PC-9 (cell line): ENCODE results near the gene TYRP1. TPM values are rescaled to one million over a fixed set of nuclear protein-coding genes. Genes with fewer than 3 reads are reported as not detected.

ENCODE experiments used
- BruUV-seq: library from RNA; stranded (reverse); fragments of 400-500 nt; replicated peaks from 2 replicates; lab custom pipeline; 2021; lab: Mats Ljungman, UMichigan
- CTCF ChIA-PET: fragments of 300-600 bp; sonication (Branson Sonifier 250); formaldehyde crosslinking; loops from one replicate; lab custom pipeline; 2022; ENCODE audit warnings: antibody characterized with exemption; lab: Charles Lee
- POLR2A ChIA-PET: fragments of 300-600 bp; sonication (Branson Sonifier 250); formaldehyde crosslinking; loops from one replicate; lab custom pipeline; 2022; ENCODE audit warnings: antibody characterized with exemption; ENCODE audit not compliant: unreplicated experiment; lab: Charles Lee
- DNase-seq, 2 experiments: peaks; one replicate each; pipeline versions ENCODE4 v3.0.0 to v3.0.0-alpha.2; 2015 to 2022; ENCODE audit warnings: mixed read lengths in 1 of 2
- H2AFZ ChIP-seq: fragments of 200-600 bp; sonication (generic); 2 replicates; pipeline ENCODE4 v1.8.1; 2017; ENCODE audit warnings: antibody characterized with exemption
- H3F3A ChIP-seq: fragments of 200-600 bp; sonication (generic); 2 replicates; pipeline ENCODE4 v1.8.1; 2017; ENCODE audit warnings: antibody characterized with exemption, mild to moderate bottlenecking, low read depth; ENCODE audit not compliant: insufficient read depth
- H3K27ac ChIP-seq: fragments of 200-600 bp; sonication (generic); 2 replicates; pipeline ENCODE4 v1.6.1; 2016; ENCODE audit warnings: mixed run types
- H3K27me3 ChIP-seq: fragments of 200-600 bp; sonication (generic); 2 replicates; pipeline ENCODE4 v1.6.1; 2016; ENCODE audit warnings: low read depth, mixed run types; ENCODE audit not compliant: insufficient read depth
- H3K36me3 ChIP-seq: fragments of 200-600 bp; sonication (generic); 2 replicates; pipeline ENCODE4 v1.6.1; 2016; ENCODE audit warnings: low read depth, mixed run types
- H3K4me1 ChIP-seq: fragments of 200-600 bp; sonication (generic); replicated peaks from 2 replicates; pipeline ENCODE4 v1.6.1; 2016; ENCODE audit warnings: mixed run types; ENCODE audit not compliant: insufficient read depth
- H3K4me2 ChIP-seq: fragments of 200-600 bp; sonication (generic); 2 replicates; pipeline ENCODE4 v1.6.1; 2017; ENCODE audit warnings: mixed run types
- H3K4me3 ChIP-seq: fragments of 200-600 bp; sonication (generic); 2 replicates; pipeline ENCODE4 v1.6.1; 2016; ENCODE audit warnings: mixed run types
- H3K79me2 ChIP-seq: fragments of 200-600 bp; sonication (generic); 2 replicates; pipeline ENCODE4 v1.6.1; 2017; ENCODE audit warnings: low read depth, mixed run types
- H3K9me2 ChIP-seq: fragments of 200-600 bp; sonication (generic); 2 replicates; pipeline ENCODE4 v1.8.1; 2017; ENCODE audit warnings: mild to moderate bottlenecking; ENCODE audit not compliant: insufficient read depth
- H3K9me3 ChIP-seq: fragments of 200-600 bp; sonication (generic); 2 replicates; pipeline ENCODE4 v1.8.1; 2016; ENCODE audit warnings: low read depth; ENCODE audit not compliant: insufficient read depth
- H4K20me1 ChIP-seq: fragments of 200-600 bp; sonication (generic); 2 replicates; pipeline ENCODE4 v1.8.1; 2017; ENCODE audit not compliant: insufficient read depth
- CTCF ChIP-seq: fragments of 200-600 bp; sonication (generic); conservative IDR thresholded peaks from 2 replicates; pipeline ENCODE4 v1.6.1; 2017; ENCODE audit warnings: mixed run types, antibody characterized with exemption, mild to moderate bottlenecking, moderate library complexity
- EZH2 ChIP-seq: fragments of 200-600 bp; sonication (generic); IDR thresholded peaks from 2 replicates; pipeline ENCODE4 v1.8.0; 2017; ENCODE audit warnings: antibody characterized with exemption, low read depth
- intact Hi-C: fragments of 100-400 bp; cut with micrococcal nuclease; formaldehyde crosslinking; loops from one replicate; pipeline ENCODE4 v1.10.0; 2022; ENCODE audit not compliant: unreplicated experiment
- total RNA-seq: library from RNA; stranded (reverse); gene quantifications from 2 replicates; pipeline ENCODE4 v1.2.3, GENCODE V29; 2021

Gene TYRP1
- total RNA-seq, 1 experiment from 2014 or later, result not detected

- H3K79me2 ChIP-seq, result no peaks in the 10 kb centered on the region
- H4K20me1 ChIP-seq, result no peaks in the 10 kb centered on the region
- peaks cover 6% of the 10 kb centered on the region for H3K4me1 ChIP-seq
- no TSS peak for BruUV-seq
- H3K27ac ChIP-seq, result no peak overlapping the region
- H3F3A ChIP-seq, result no peaks in the 10 kb centered on the region
- no peak for DNase-seq
- no peaks in the 10 kb centered on the region for H3K36me3 ChIP-seq
- POLR2A ChIA-PET, result no interaction called here
- no peaks in the 10 kb centered on the region; the same call in 1 of the 2 replicates for H3K9me3 ChIP-seq
- CTCF ChIA-PET, result no interaction called here
- H3K4me3 ChIP-seq, result no peak overlapping the region
- intact Hi-C loops, result loop anchor here (5.0 kb wide), 1 partner anchor 383 kb away; no protein-coding TSS in a partner anchor
- no peak overlapping the region for H3K4me2 ChIP-seq
- H3K9me2 ChIP-seq, result no peaks in the 10 kb centered on the region
- TF ChIP-seq CTCF (no peak), EZH2 (no peak)
- H3K27me3 ChIP-seq, result no peaks in the 10 kb centered on the region
- no peak overlapping the region for H2AFZ ChIP-seq
Observed at GRCh38 chr9:12703996-12704395, 10.8 kb downstream of the TYRP1 start.

- Histone ChIP-seq H3K4me3 (no peak overlapping the region), H3K9me2 (no peaks in the 10 kb centered on the region), H3K4me1 (peaks cover 6% of the 10 kb centered on the region), H3K27ac (no peak overlapping the region), H3K36me3 (no peaks in the 10 kb centered on the region), H2AFZ (no peak overlapping the region), H3K4me2 (no peak overlapping the region), H3K27me3 (no peaks in the 10 kb centered on the region), H4K20me1 (no peaks in the 10 kb centered on the region), H3F3A (no peaks in the 10 kb centered on the region), H3K9me3 (no peaks in the 10 kb centered on the region; the same call in 1 of the 2 replicates), H3K79me2 (no peaks in the 10 kb centered on the region)
- ChIA-PET CTCF (no interaction called here), POLR2A (no interaction called here)
- no peak for DNase-seq
- no TSS peak for BruUV-seq
- no peak for TF ChIP-seq CTCF
- no peak for TF ChIP-seq EZH2
- intact Hi-C loops, result no loop called here
Observed at GRCh38 chr9:12705738-12706391, 12.7 kb downstream of the TYRP1 start.

GRCh38 chr9:12708562-12709298 lies 15.5 kb downstream of the TYRP1 start:
- DNase-seq, result peak in 1 of 2 experiments; percentile 45

More at GRCh38 chr9:12708562-12709298, 15.5 kb downstream of the TYRP1 start:
- Histone ChIP-seq H3K4me2 (no peak overlapping the region), H3K4me1 (peaks cover 6% of the 10 kb centered on the region), H3K9me2 (no peaks in the 10 kb centered on the region; the same call in 1 of the 2 replicates), H2AFZ (no peak overlapping the region), H3K4me3 (no peak overlapping the region), H3K27me3 (no peaks in the 10 kb centered on the region), H4K20me1 (no peaks in the 10 kb centered on the region), H3K9me3 (no peaks in the 10 kb centered on the region; the same call in 1 of the 2 replicates), H3K27ac (0 out of 2 replicates have a peak overlapping the region, but pooled peaks have one; percentile 47), H3F3A (no peaks in the 10 kb centered on the region), H3K36me3 (no peaks in the 10 kb centered on the region), H3K79me2 (no peaks in the 10 kb centered on the region)
- intact Hi-C loops, result no loop called here
- ChIA-PET CTCF (no interaction called here), POLR2A (no interaction called here)
- BruUV-seq, result no TSS peak
- no peak for TF ChIP-seq EZH2
- TF ChIP-seq CTCF, result no peak
